GM12865 (cell line): ENCODE data around the gene HOXD3.

Experiments used
- DNase-seq: peaks from one replicate; pipeline ENCODE4 v3.0.0; 2010; ENCODE audit warnings: low read depth
- H3K4me3 ChIP-seq: 2 replicates; pipeline ENCODE4 v1.5.1; 2011; ENCODE audit warnings: mild to moderate bottlenecking, low read depth, low read length, control low read depth
- CTCF ChIP-seq: IDR thresholded peaks from 2 replicates; pipeline ENCODE4 v1.5.1; 2011; ENCODE audit warnings: low read length, control low read depth, low read depth, inconsistent platforms; ENCODE audit not compliant: insufficient read depth; ENCODE audit errors: missing control alignments

The HOXD3 gene

GRCh38 chr2:176130957-176131847 is 25.9 kb upstream of the HOXD3 start:
- no peak overlapping the region for H3K4me3 ChIP-seq
- TF ChIP-seq CTCF: no peak
- DNase-seq: no peak

- no peak for TF ChIP-seq CTCF
- no peak for DNase-seq
- H3K4me3 ChIP-seq: no peak overlapping the region
Observed at GRCh38 chr2:176131848-176132158, 25.3 kb upstream of the HOXD3 start.

- DNase-seq: no peak
Observed at GRCh38 chr2:176132205-176133171, 24.6 kb upstream of the HOXD3 start.

GRCh38 chr2:176133389-176133788 is 23.7 kb upstream of the HOXD3 start:
- no peak overlapping the region for H3K4me3 ChIP-seq
- no peak for TF ChIP-seq CTCF
- DNase-seq: no peak

More at GRCh38 chr2:176132205-176133171, 24.6 kb upstream of the HOXD3 start:
- H3K4me3 ChIP-seq: no peak overlapping the region
- no peak for TF ChIP-seq CTCF

- no peak for TF ChIP-seq CTCF
- no peak for DNase-seq
- no peak overlapping the region for H3K4me3 ChIP-seq
Observed at GRCh38 chr2:176134035-176134434, 23.1 kb upstream of the HOXD3 start.

GRCh38 chr2:176135035-176135440 is 22.1 kb upstream of the HOXD3 start:
- TF ChIP-seq CTCF: no peak
- no peak for DNase-seq
- H3K4me3 ChIP-seq: no peak overlapping the region
